AG09309 (cell line): Measurements from ENCODE around the gene PTTG1IP.

Experiments used
- DNase-seq: peaks from one replicate; pipeline ENCODE4 v3.0.0-alpha.2; 2010; ENCODE audit warnings: low read depth
- H3K4me3 ChIP-seq: 2 replicates; pipeline ENCODE4 v1.5.1; 2011; ENCODE audit warnings: mild to moderate bottlenecking, low read depth, low read length, moderate library complexity; ENCODE audit not compliant: control insufficient read depth
- CTCF ChIP-seq: IDR thresholded peaks from 2 replicates; pipeline ENCODE4 v1.5.1; 2011; ENCODE audit warnings: mild to moderate bottlenecking, low read depth, low read length, inconsistent platforms; ENCODE audit not compliant: insufficient read depth, control insufficient read depth; ENCODE audit errors: missing control alignments

PTTG1IP gene

GRCh38 chr21:44846485-44847260 is 26.8 kb downstream of the PTTG1IP start:
- no peak overlapping the region for H3K4me3 ChIP-seq

GRCh38 chr21:44846224-44846484 is 27.3 kb downstream of the PTTG1IP start:
- peak overlapping the region; percentile 30 for H3K4me3 ChIP-seq
- no peak for TF ChIP-seq CTCF
- DNase-seq: no peak

More at GRCh38 chr21:44846485-44847260, 26.8 kb downstream of the PTTG1IP start:
- no peak for TF ChIP-seq CTCF
- DNase-seq: no peak

GRCh38 chr21:44845418-44846223 is 27.9 kb downstream of the PTTG1IP start:
- peak overlapping the region; percentile 30 for H3K4me3 ChIP-seq
- peak; percentile 54 for TF ChIP-seq CTCF
- DNase-seq: no peak

DNA sequence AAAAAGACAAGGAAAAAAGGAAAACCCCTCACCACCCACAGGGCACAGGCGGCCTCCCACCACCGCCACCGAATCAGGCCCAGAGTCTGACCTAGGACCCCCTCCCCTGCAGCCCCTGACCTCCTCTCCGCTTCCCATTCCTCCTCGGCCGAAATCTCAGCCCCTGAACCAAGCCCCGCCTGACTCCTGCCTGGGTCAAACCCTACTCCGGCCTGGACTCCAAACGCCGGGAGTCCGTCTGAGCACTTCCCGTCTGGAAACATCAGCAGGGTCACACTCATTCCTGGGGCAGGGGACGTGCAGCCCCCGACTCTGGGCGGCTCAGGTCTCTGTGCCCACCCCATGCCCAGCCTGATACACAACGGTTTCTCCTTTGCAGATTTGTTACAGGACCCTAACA is 29.2 kb downstream of the PTTG1IP start:
- H3K4me3 ChIP-seq: no peak overlapping the region
- TF ChIP-seq CTCF: no peak
- no peak for DNase-seq

DNA sequence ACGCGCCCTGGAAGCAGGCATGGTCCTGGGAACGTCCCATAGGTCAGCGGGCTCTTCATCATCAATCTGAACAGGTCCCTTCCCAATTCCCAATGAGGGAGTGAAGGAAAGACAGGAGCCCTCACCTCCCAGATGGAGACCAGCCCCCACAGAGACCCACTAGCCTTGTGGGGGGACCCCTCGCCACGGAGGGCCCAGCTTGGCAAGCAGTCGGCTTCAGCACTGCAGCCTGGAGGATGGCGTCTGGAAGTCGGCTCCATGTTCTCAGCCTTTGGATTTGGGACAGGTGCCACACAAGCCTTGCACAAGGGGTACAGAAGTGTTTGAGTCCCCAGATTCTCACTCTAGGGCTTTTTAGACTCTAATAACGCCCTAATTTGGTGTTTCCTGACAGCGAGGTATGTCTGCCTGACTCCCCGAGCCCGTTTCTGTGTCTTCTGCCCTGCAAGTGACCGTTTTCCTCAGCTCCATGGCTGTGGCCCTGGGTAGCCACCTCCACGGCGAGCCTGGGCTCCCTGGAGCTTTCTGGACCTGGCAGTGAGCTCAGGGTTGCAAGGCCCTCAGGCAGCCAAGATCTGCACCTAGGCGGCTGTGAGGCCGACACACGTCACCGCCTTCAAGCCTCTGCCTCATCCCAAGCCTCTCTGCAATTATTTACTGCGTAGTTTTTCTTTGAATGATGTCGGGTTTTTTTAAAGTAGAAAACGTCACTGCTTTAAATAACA is 30.6 kb downstream of the PTTG1IP start:
- DNase-seq: no peak
- TF ChIP-seq CTCF: no peak
- H3K4me3 ChIP-seq: no peak overlapping the region

GRCh38 chr21:44842087-44842486 is 31.4 kb downstream of the PTTG1IP start:
- DNase-seq: no peak
- no peak for TF ChIP-seq CTCF
- no peak overlapping the region for H3K4me3 ChIP-seq
